Hepatocyte (in vitro differentiated cells): ENCODE data around the gene SDF4. TPM values are rescaled to one million over a fixed set of nuclear protein-coding genes. Genes with fewer than 3 reads are reported as not detected.

Experiments
- DNase-seq: peaks from one replicate; pipeline ENCODE4 v3.0.0-alpha.2; 2016; ENCODE audit warnings: low spot score
- H2AFZ ChIP-seq: fragments of 200-600 bp; sonication (generic); 2 replicates; pipeline ENCODE4 v1.6.0; 2016; ENCODE audit warnings: antibody characterized with exemption, mild to moderate bottlenecking
- H3K27ac ChIP-seq: fragments of 200-600 bp; sonication (generic); 2 replicates; pipeline ENCODE4 v1.5.1; 2016; ENCODE audit warnings: mild to moderate bottlenecking
- H3K27me3 ChIP-seq: fragments of 200-600 bp; sonication (generic); 2 replicates; pipeline ENCODE4 v1.6.1; 2016
- H3K36me3 ChIP-seq: fragments of 200-600 bp; sonication (generic); replicated peaks from 2 replicates; pipeline ENCODE4 v1.5.1; 2016; ENCODE audit warnings: low read depth; ENCODE audit not compliant: insufficient read depth
- H3K4me1 ChIP-seq: fragments of 200-600 bp; sonication (generic); 2 replicates; pipeline ENCODE4 v1.5.1; 2016; ENCODE audit warnings: mild to moderate bottlenecking, moderate library complexity; ENCODE audit not compliant: insufficient read depth
- H3K4me2 ChIP-seq: fragments of 200-600 bp; sonication (generic); 2 replicates; pipeline ENCODE4 v1.6.0; 2016
- H3K4me3 ChIP-seq: fragments of 200-600 bp; sonication (generic); 2 replicates; pipeline ENCODE4 v1.5.1; 2016; ENCODE audit warnings: mild to moderate bottlenecking
- H3K79me2 ChIP-seq: fragments of 200-600 bp; sonication (generic); 2 replicates; pipeline ENCODE4 v1.6.0; 2017; ENCODE audit warnings: mild to moderate bottlenecking
- H3K9me2 ChIP-seq: fragments of 200-600 bp; sonication (generic); replicated peaks from 2 replicates; pipeline ENCODE4 v1.6.0; 2017; ENCODE audit warnings: mild to moderate bottlenecking; ENCODE audit not compliant: insufficient read depth
- H3K9me3 ChIP-seq: fragments of 200-600 bp; sonication (generic); 2 replicates; pipeline ENCODE4 v1.5.1; 2016; ENCODE audit warnings: low read depth, mild to moderate bottlenecking
- H4K20me1 ChIP-seq: fragments of 200-600 bp; sonication (generic); 2 replicates; pipeline ENCODE4 v1.6.0; 2016; ENCODE audit warnings: mild to moderate bottlenecking; ENCODE audit not compliant: insufficient read depth, poor library complexity, severe bottlenecking
- CTCF ChIP-seq: fragments of 200-600 bp; sonication (generic); IDR thresholded peaks from 2 replicates; pipeline ENCODE4 v1.5.1; 2016; ENCODE audit warnings: antibody characterized with exemption, mild to moderate bottlenecking; ENCODE audit not compliant: poor library complexity
- EZH2 ChIP-seq: fragments of 200-600 bp; sonication (generic); IDR thresholded peaks from 2 replicates; pipeline ENCODE4 v1.6.1; 2016; ENCODE audit warnings: antibody characterized with exemption, mild to moderate bottlenecking, borderline replicate concordance
- EZH2phosphoT487 ChIP-seq: fragments of 200-600 bp; sonication (generic); IDR thresholded peaks from one replicate; pipeline ENCODE4 v1.6.1; 2018; ENCODE audit warnings: antibody characterized with exemption, mild to moderate bottlenecking, low read depth, moderate library complexity; ENCODE audit not compliant: unreplicated experiment, severe bottlenecking
- WGBS: methylation state at CpG from one replicate; pipeline ENCODE4 v1.1.6; 2016; ENCODE audit warnings: low lambda C conversion rate; ENCODE audit errors: missing lambda C conversion rate; 5-methylcytosine and 5-hydroxymethylcytosine counted together
- polyA plus RNA-seq: library from polyadenylated mRNA; unstranded; fragments of >200 nt; fragmentation: Nextera tagmentation; extraction: Ambion mirVana; gene quantifications from 2 replicates; pipeline ENCODE4 v1.2.1, GENCODE V29; 2016
- total RNA-seq: library from RNA; depleted of rRNA; stranded (reverse); fragments of >200 nt; gene quantifications from 2 replicates; pipeline ENCODE4 v1.2.3, GENCODE V29; 2014

The SDF4 gene
- total and polyA plus RNA-seq, 2 experiments from 2014 or later: 156 to 296 TPM

- Histone ChIP-seq H3K79me2 (peaks cover 69% of the 10 kb centered on the region), H3K27me3 (no peaks in the 10 kb centered on the region), H3K27ac (no peak overlapping the region), H3K9me2 (no peaks in the 10 kb centered on the region), H2AFZ (no peak overlapping the region), H4K20me1 (peaks cover 44% of the 10 kb centered on the region), H3K4me3 (no peak overlapping the region), H3K9me3 (no peaks in the 10 kb centered on the region), H3K4me2 (no peak overlapping the region), H3K36me3 (no peaks in the 10 kb centered on the region), H3K4me1 (peaks cover 18% of the 10 kb centered on the region)
- TF ChIP-seq CTCF: no peak
- TF ChIP-seq EZH2: no peak
- no peak for TF ChIP-seq EZH2phosphoT487
- DNase-seq: no peak
- 96% methylated on average over 30 of the region's 30 CpGs for WGBS
Observed at GRCh38 chr1:1228187-1228586, 3.6 kb downstream of the SDF4 start.

- no peak for DNase-seq
- H3K36me3 ChIP-seq: no peaks in the 10 kb centered on the region
- H3K27me3 ChIP-seq: no peaks in the 10 kb centered on the region
- TF ChIP-seq EZH2phosphoT487 (no peak), CTCF (no peak), EZH2 (no peak)
- H2AFZ ChIP-seq: no peak overlapping the region
- H3K9me3 ChIP-seq: no peaks in the 10 kb centered on the region
- no peak overlapping the region for H3K27ac ChIP-seq
- H3K4me1 ChIP-seq: peaks cover 12% of the 10 kb centered on the region
- WGBS: 97% methylated on average over 25 of the region's 25 CpGs
- H3K4me2 ChIP-seq: no peak overlapping the region
- H4K20me1 ChIP-seq: peaks cover 44% of the 10 kb centered on the region
- no peaks in the 10 kb centered on the region for H3K9me2 ChIP-seq
- H3K4me3 ChIP-seq: no peak overlapping the region
- peaks cover 64% of the 10 kb centered on the region for H3K79me2 ChIP-seq
Observed at GRCh38 chr1:1227386-1227785, 4.4 kb downstream of the SDF4 start.

- no peaks in the 10 kb centered on the region for H3K36me3 ChIP-seq
- TF ChIP-seq EZH2: no peak
- TF ChIP-seq EZH2phosphoT487: no peak
- no peak for TF ChIP-seq CTCF
Observed at GRCh38 chr1:1226566-1227362, 5.0 kb downstream of the SDF4 start.

More at GRCh38 chr1:1226566-1227362, 5.0 kb downstream of the SDF4 start:
- no peak overlapping the region for H3K4me2 ChIP-seq
- no peaks in the 10 kb centered on the region for H3K9me3 ChIP-seq
- peaks cover 44% of the 10 kb centered on the region for H4K20me1 ChIP-seq
- no peak overlapping the region for H3K4me3 ChIP-seq
- H2AFZ ChIP-seq: no peak overlapping the region
- H3K9me2 ChIP-seq: no peaks in the 10 kb centered on the region
- peaks cover 64% of the 10 kb centered on the region for H3K79me2 ChIP-seq
- 98% methylated on average over 39 of the region's 44 CpGs for WGBS
- H3K27me3 ChIP-seq: no peaks in the 10 kb centered on the region
- H3K4me1 ChIP-seq: peaks cover 12% of the 10 kb centered on the region
- DNase-seq: no peak
- H3K27ac ChIP-seq: no peak overlapping the region
